Measurements from ENCODE around the gene DNAH8. TPM values are rescaled to one million over a fixed set of nuclear protein-coding genes. Genes with fewer than 3 reads are reported as not detected.
A peak's percentile ranks its signal among the peaks of the same experiment; 100 is the strongest.

The DNAH8 gene
- total RNA-seq, 2 experiments from 2014 or later: 0.06 to 0.11 TPM

- POLR2A ChIA-PET: no interaction called here
- H3K9me3 Mint-ChIP-seq: no peaks in the 10 kb centered on the region
- H3K27ac Mint-ChIP-seq: no peak overlapping the region
- ATAC-seq (ENCODE audit: low read depth): no peak
- no peak overlapping the region for H3K4me3 Mint-ChIP-seq
- DNase-seq: peak; percentile 10
- no peaks in the 10 kb centered on the region for H3K36me3 Mint-ChIP-seq
- peaks cover 13% of the 10 kb centered on the region for H3K4me1 Mint-ChIP-seq
- H3K27me3 Mint-ChIP-seq: peaks cover 22% of the 10 kb centered on the region
These were observed 339.5 kb downstream of the DNAH8 start for GRCh38 chr6:39054577-39055142.

DNA sequence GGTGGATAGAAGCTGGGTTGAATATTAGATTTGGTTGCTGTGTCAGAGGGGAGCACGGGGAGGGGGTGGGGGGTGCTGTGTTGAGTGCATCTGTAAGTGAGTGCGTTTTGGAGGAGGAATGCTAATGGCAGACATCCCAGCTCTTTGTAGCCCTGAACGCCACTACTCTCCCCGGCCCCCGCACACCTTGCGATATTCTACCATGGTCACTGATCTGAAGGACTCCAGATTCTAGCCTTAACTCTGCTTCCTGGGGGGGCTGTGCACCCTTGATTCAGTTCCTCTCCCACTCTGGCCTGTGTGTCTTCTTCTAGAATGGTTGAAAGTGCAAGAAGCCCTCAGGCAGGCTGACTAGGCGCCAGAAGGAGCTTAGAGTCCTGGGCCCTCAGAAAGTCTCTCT, 340.6 kb downstream of the DNAH8 start:
- POLR2A ChIA-PET: no interaction called here

DNA sequence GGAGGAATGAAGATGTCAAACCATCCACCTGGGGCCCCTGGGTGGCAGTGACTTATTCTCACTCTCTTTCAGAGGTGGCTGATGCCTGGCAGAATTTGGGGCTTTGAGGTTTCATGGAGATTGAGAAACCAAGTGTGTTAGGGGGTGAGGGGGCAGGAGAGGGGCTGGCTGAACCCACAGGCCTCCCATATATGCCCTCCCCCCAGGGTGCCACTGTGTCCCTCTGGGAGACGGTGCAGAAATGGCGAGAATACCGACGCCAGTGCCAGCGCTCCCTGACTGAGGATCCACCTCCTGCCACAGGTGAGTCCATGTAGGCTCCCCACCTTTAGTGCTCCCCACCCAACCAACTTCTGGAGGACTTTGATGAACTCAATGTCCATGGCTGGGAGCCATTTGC, 341.1 kb downstream of the DNAH8 start:
- ATAC-seq (ENCODE audit: low read depth) (no peak), DNase-seq (peak; percentile 15)
- no peaks in the 10 kb centered on the region for H3K9me3 Mint-ChIP-seq
- no peaks in the 10 kb centered on the region for H3K36me3 Mint-ChIP-seq
- peaks cover 8% of the 10 kb centered on the region for H3K4me1 Mint-ChIP-seq
- H3K27ac Mint-ChIP-seq: no peak overlapping the region
- H3K27me3 Mint-ChIP-seq: peaks cover 17% of the 10 kb centered on the region
- POLR2A ChIA-PET: no interaction called here
- no peak overlapping the region for H3K4me3 Mint-ChIP-seq

More for the DNA sequence above, 340.6 kb downstream of the DNAH8 start:
- H3K9me3 Mint-ChIP-seq: no peaks in the 10 kb centered on the region
- DNase-seq (peak; percentile 14), ATAC-seq (ENCODE audit: low read depth) (no peak)
- no peaks in the 10 kb centered on the region for H3K36me3 Mint-ChIP-seq
- H3K4me3 Mint-ChIP-seq: no peak overlapping the region
- H3K4me1 Mint-ChIP-seq: peaks cover 11% of the 10 kb centered on the region
- no peak overlapping the region for H3K27ac Mint-ChIP-seq
- peaks cover 17% of the 10 kb centered on the region for H3K27me3 Mint-ChIP-seq

DNA sequence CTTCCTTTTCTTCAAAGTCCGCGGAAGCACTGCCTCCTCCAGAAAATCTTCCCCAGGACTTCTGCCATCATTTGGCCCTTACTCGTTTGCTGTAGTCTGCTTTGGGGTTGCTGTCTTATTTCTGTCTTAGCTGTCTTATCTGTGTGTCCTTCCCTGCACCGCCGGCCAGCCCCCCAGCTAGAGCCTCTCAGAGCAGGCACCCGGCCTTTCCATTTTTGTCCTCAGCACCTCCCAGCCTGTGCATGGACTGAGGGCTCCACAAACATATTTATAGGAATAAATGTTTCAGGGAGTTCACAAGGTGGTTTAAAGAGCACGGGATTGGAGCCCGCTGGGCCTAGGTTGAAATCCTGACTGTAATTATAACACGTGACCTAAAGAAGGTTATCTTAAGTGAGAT, 341.6 kb downstream of the DNAH8 start:
- Mint-ChIP-seq H3K36me3 (no peaks in the 10 kb centered on the region), H3K4me3 (no peak overlapping the region), H3K27me3 (peaks cover 18% of the 10 kb centered on the region), H3K4me1 (peaks cover 4% of the 10 kb centered on the region), H3K27ac (no peak overlapping the region), H3K9me3 (no peaks in the 10 kb centered on the region)
- DNase-seq (peak; percentile 10), ATAC-seq (ENCODE audit: low read depth) (no peak)
- POLR2A ChIA-PET: no interaction called here

DNA sequence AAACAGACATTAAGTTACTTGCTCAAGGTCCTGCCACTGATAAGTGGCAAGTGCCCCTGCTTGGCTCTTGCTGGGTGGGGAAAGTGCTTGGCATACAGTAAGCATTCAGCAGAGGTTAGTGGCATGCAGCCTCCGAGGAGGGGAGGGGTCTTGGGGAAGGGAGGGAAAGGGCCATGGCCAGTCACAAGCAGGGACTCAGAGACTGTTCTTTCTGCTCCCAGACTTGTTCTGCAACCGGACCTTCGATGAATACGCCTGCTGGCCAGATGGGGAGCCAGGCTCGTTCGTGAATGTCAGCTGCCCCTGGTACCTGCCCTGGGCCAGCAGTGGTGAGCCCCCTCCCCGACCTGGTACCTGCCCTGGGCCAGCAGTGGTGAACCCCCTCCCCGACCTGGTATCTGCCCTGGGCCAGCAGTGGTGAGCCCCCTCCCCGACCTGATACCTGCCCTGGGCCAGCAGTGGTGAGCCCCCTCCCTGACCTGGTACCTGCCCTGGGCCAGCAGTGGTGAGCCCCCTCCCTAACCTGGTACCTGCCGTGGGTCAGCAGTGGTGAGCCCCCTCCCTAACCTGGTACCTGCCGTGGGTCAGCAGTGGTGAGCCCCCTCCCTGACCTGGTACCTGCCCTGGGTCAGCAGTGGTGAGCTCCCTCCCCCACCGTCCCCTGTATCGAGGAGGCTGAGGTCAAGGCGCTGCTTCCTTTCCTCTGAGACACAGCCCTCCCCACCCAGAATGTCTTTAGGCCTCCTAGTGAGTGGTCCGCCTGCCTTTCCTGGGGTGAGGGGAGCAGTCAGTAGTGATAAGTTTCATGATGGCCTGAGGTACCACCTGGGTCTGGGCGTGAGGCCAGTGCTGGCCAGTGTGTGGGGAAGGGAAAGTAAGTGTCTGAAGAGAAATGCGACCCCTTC, 342.4 kb downstream of the DNAH8 start:
- DNase-seq: no peak
- POLR2A ChIA-PET: no interaction called here
- no peaks in the 10 kb centered on the region for H3K9me3 Mint-ChIP-seq
- peaks cover 14% of the 10 kb centered on the region for H3K27me3 Mint-ChIP-seq
- H3K36me3 Mint-ChIP-seq: no peaks in the 10 kb centered on the region
- H3K4me1 Mint-ChIP-seq: no peaks in the 10 kb centered on the region
- no peak overlapping the region for H3K4me3 Mint-ChIP-seq
- no peak overlapping the region for H3K27ac Mint-ChIP-seq
- no peak for ATAC-seq (ENCODE audit: low read depth)

DNA sequence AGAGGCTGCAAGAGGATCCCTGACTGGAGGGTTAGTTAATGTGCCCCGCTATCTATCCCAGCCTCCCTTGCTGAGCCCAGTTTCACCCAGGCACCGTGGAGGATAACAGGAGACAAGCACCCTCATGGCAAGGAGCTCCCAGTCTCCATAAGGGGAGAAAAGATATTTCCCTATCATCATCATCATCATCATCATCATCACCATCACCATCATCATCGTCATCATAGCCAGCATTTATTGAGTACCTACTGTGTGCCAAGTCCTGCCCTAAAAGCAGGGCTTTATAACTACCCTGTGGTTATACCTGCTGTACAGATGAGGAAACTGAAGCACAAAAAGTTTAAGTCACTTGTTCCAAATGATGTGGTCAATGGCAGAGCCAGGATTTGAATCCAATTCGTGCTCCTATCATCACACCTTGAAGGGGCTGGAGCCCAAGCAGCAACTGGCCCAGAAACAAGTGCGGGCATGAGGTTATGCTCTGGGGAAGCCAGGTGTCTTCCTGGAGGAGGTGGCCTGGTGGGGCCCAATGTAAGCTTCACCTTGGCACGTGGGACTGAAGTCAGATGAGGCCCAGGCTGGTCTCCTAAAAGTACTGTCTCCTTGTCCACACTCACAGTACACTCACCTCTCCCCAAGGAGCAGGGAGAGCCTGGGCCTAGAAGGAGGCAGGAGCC, 343.5 kb downstream of the DNAH8 start:
- H3K27ac Mint-ChIP-seq: no peak overlapping the region
- no peaks in the 10 kb centered on the region for H3K4me1 Mint-ChIP-seq
- no peaks in the 10 kb centered on the region for H3K9me3 Mint-ChIP-seq
- POLR2A ChIA-PET: no interaction called here
- H3K4me3 Mint-ChIP-seq: no peak overlapping the region
- no peak for ATAC-seq (ENCODE audit: low read depth)
- peaks cover 13% of the 10 kb centered on the region for H3K27me3 Mint-ChIP-seq
- H3K36me3 Mint-ChIP-seq: no peaks in the 10 kb centered on the region
- no peak for DNase-seq

DNA sequence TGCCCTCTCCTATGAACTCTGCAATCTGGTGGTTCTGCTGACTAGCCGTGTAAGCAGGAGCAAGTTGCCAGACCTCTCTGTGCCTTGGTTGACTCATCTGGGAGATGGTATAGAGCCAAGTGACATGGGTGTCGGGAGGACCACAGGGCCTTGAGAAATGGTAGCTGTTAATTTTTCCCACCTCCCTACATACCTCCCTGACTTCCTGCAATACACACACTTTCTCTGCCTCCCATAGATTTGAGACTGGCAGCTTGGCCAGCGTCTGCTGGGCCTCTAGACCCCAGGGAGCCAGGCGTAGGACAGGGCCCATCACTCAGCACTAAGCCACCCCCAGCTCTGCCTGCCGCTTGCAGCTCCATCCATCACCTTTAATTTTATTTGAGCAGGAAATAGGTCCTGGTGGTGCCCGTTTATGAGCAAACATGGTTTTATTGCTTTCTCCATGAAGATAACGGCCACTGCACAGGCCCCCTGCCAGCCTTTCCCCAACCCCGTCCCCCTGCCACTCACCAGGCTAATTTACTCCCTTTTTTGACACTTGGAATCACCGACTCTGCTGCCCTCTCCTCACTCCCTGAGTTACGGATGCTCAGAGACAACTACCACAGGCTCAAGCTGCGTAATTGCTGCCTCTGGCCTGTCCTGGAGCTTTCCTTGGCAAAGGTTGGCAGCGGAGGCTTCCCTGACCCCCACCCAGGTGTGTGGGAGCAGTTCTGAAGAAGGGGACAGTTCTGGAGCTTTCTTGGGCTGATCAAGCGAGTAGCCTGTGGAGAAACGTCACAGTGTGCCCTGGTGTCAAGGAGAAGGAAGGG, 344.6 kb downstream of the DNAH8 start:
- no peak for ATAC-seq (ENCODE audit: low read depth)
- no peaks in the 10 kb centered on the region for H3K4me1 Mint-ChIP-seq
- DNase-seq: no peak
- H3K4me3 Mint-ChIP-seq: no peak overlapping the region
- POLR2A ChIA-PET: no interaction called here
- no peaks in the 10 kb centered on the region for H3K9me3 Mint-ChIP-seq
- H3K36me3 Mint-ChIP-seq: no peaks in the 10 kb centered on the region
- peaks cover 6% of the 10 kb centered on the region for H3K27me3 Mint-ChIP-seq
- no peak overlapping the region for H3K27ac Mint-ChIP-seq

DNA sequence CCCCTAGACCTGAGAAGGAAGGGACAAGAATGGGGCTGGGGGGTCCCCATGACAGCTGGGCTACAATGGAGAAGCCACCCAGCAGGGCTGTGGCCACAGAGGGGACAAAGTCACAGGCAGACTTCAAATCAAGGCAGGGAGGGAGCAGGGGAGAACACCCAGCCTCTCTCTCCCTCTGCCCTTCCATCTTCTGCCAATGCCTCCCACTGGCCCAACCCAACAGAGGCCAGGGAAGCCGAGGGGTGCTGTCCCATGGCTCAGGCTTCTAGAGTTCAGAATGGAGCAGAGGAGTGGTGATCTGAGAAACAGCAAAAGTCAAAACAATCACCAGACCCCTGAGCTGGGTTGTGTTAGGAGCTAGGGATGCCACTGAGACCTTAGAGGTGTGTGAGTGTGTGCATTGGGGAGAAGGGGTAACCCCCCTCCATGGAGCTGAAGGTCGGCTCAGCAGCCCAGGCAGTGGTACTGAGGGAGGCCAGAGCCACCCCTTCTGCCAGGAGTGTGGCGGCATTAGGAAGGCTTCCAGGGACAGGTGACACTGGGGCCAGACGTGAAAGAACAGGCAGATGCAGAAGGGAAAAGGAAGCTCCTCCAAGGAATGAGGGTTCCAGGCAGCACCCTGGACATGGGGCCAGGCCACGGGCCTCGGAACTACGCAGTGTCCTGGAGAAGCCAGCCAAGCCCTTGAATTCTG, 345.5 kb downstream of the DNAH8 start:
- DNase-seq (no peak), ATAC-seq (ENCODE audit: low read depth) (no peak)
- Mint-ChIP-seq H3K27ac (no peak overlapping the region), H3K4me3 (no peak overlapping the region), H3K36me3 (no peaks in the 10 kb centered on the region), H3K27me3 (peaks cover 6% of the 10 kb centered on the region), H3K4me1 (no peaks in the 10 kb centered on the region), H3K9me3 (no peaks in the 10 kb centered on the region)
- POLR2A ChIA-PET: no interaction called here

DNA sequence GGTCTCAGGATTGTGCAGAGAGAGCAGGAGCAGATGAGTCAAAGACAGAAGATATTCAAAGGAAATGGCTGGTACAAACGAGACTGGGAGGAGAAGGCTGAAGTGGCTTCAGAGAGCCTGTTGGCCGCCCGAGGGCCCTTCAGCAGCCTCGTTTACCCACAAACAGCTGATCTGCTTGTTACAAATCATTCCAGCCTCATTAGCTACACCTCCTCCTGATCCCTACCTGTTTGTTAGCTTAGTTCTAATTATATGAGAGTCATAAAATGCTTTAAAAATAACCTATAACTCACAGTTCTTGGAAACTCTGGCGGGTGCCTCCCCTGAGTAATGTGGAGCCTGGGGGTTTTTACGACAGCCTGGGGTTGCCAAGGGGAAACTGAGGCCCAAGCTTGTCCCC, 346.1 kb downstream of the DNAH8 start:
- ATAC-seq (ENCODE audit: low read depth): no peak
- POLR2A ChIA-PET: no interaction called here

DNA sequence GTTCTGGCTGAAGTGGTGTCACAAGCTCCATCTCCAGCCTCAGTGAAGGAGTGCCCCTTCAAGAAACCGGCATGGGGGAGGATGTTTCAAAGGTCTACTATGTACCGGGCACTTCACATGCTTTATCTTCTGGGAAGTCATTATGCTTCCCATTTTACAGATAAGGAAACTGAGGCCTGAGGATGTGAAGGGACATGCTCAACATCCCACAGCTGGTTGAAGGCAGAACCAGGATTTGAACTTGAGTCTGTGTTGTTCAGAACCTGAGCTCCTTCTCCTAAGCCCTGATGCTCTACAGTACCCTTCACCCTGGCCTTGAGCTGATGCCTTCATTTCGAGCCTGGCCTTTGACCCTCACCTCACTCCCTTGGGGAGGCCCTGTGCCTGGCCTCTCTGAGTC, 346.5 kb downstream of the DNAH8 start:
- H3K36me3 Mint-ChIP-seq: no peaks in the 10 kb centered on the region
- no peak for DNase-seq
- ATAC-seq (ENCODE audit: low read depth): no peak
- H3K4me1 Mint-ChIP-seq: no peaks in the 10 kb centered on the region
- POLR2A ChIA-PET: no interaction called here
- H3K9me3 Mint-ChIP-seq: no peaks in the 10 kb centered on the region
- no peak overlapping the region for H3K4me3 Mint-ChIP-seq
- peaks cover 6% of the 10 kb centered on the region for H3K27me3 Mint-ChIP-seq
- H3K27ac Mint-ChIP-seq: no peak overlapping the region

More for the DNA sequence above, 346.1 kb downstream of the DNAH8 start:
- no peak overlapping the region for H3K27ac Mint-ChIP-seq
- DNase-seq: no peak
- H3K9me3 Mint-ChIP-seq: no peaks in the 10 kb centered on the region
- H3K4me3 Mint-ChIP-seq: no peak overlapping the region
- H3K27me3 Mint-ChIP-seq: peaks cover 6% of the 10 kb centered on the region
- H3K4me1 Mint-ChIP-seq: no peaks in the 10 kb centered on the region
- no peaks in the 10 kb centered on the region for H3K36me3 Mint-ChIP-seq

- no peak for DNase-seq
- Mint-ChIP-seq H3K4me1 (no peaks in the 10 kb centered on the region), H3K9me3 (no peaks in the 10 kb centered on the region), H3K4me3 (no peak overlapping the region), H3K27ac (no peak overlapping the region), H3K27me3 (peaks cover 6% of the 10 kb centered on the region), H3K36me3 (no peaks in the 10 kb centered on the region)
- POLR2A ChIA-PET: no interaction called here
- ATAC-seq (ENCODE audit: low read depth): no peak
These were observed 347.1 kb downstream of the DNAH8 start for GRCh38 chr6:39062014-39062740.

- ATAC-seq (ENCODE audit: low read depth) (no peak), DNase-seq (no peak)
- no peak overlapping the region for H3K4me3 Mint-ChIP-seq
- H3K9me3 Mint-ChIP-seq: no peaks in the 10 kb centered on the region
- no peaks in the 10 kb centered on the region for H3K36me3 Mint-ChIP-seq
- H3K4me1 Mint-ChIP-seq: no peaks in the 10 kb centered on the region
- peaks cover 15% of the 10 kb centered on the region for H3K27me3 Mint-ChIP-seq
- no peak overlapping the region for H3K27ac Mint-ChIP-seq
- POLR2A ChIA-PET: no interaction called here
These were observed 348.4 kb downstream of the DNAH8 start for GRCh38 chr6:39063526-39063925.

Data from activated naive CD8-positive, alpha-beta T cell treated with anti-CD3 and anti-CD28 coated beads, Interleukin-2, amount 10 ng/mL, durations not matched to agents 7 days and 5 days (primary cell).